H1 (cell line): Measurements from ENCODE around the gene CDK8. TPM values are rescaled to one million over a fixed set of nuclear protein-coding genes. Genes with fewer than 3 reads are reported as not detected.

Experiments used
- CTCF ChIA-PET: fragments of 300-600 bp; sonication (Branson Sonifier 250); formaldehyde crosslinking; loops from one replicate; lab custom pipeline; 2021; ENCODE audit not compliant: partially characterized antibody; lab: Charles Lee
- POLR2A ChIA-PET: fragments of 300-600 bp; sonication (Branson Sonifier 250); formaldehyde crosslinking; loops from one replicate; lab custom pipeline; 2021; ENCODE audit warnings: inconsistent platforms; ENCODE audit not compliant: partially characterized antibody; lab: Charles Lee
- DNase-seq, 2 experiments: peaks; one replicate each; pipeline versions ENCODE4 v3.0.0 to v3.0.0-alpha.2; 2010 to 2022; ENCODE audit warnings: low spot score in 2 of 2, low read depth in 1 of 2, mixed read lengths in 1 of 2
- FAIRE-seq: peaks from 2 replicates; lab custom pipeline; 2011; peaks lifted over from hg19 to GRCh38; lab: Jason Lieb, UNC
- H2AFZ ChIP-seq: 2 replicates; pipeline ENCODE4 v1.8.1; 2012; ENCODE audit warnings: low read length, inconsistent platforms
- H2AK5ac ChIP-seq: 2 replicates; pipeline ENCODE4 v1.6.1; 2013; ENCODE audit warnings: low read depth, low read length
- H2BK120ac ChIP-seq: replicated peaks from 2 replicates; pipeline ENCODE3; 2013; ENCODE audit warnings: low read depth, low read length, inconsistent platforms
- H2BK12ac ChIP-seq: 2 replicates; pipeline ENCODE4 v1.6.1; 2013; ENCODE audit warnings: low read depth, low read length
- H2BK15ac ChIP-seq: 2 replicates; pipeline ENCODE4 v1.6.1; 2013; ENCODE audit warnings: low read length
- H2BK20ac ChIP-seq: 2 replicates; pipeline ENCODE4 v1.6.1; 2013; ENCODE audit warnings: low read length
- H2BK5ac ChIP-seq: 2 replicates; pipeline ENCODE4 v1.6.1; 2013; ENCODE audit warnings: low read depth, low read length
- H3K14ac ChIP-seq: 2 replicates; pipeline ENCODE4 v1.6.1; 2013; ENCODE audit warnings: inconsistent platforms; ENCODE audit not compliant: insufficient read length
- H3K18ac ChIP-seq: 2 replicates; pipeline ENCODE4 v1.6.1; 2013; ENCODE audit warnings: low read length; ENCODE audit errors: extremely low read depth
- H3K23ac ChIP-seq: 2 replicates; pipeline ENCODE4 v1.6.1; 2013; ENCODE audit warnings: inconsistent platforms; ENCODE audit not compliant: insufficient read length
- H3K23me2 ChIP-seq: 2 replicates; pipeline ENCODE4 v1.6.1; 2013; ENCODE audit warnings: low read depth, low read length
- H3K27ac ChIP-seq: 2 replicates; pipeline ENCODE4 v1.6.1; 2011; ENCODE audit warnings: low read depth, low read length, inconsistent platforms
- H3K27me3 ChIP-seq, 4 experiments: replicated peaks in 1 of 4; 1 replicate in 1 of 4; 2 replicates in 3 of 4; pipeline versions ENCODE4 v1.6.1 to v1.8.1; 2011 to 2013; ENCODE audit warnings: low read length in 3 of 4, mild to moderate bottlenecking in 3 of 4, inconsistent platforms in 2 of 4, mixed read lengths in 2 of 4, moderate library complexity in 1 of 4; ENCODE audit not compliant: control insufficient read depth in 3 of 4, insufficient read depth in 3 of 4; ENCODE audit errors: extremely low read depth in 1 of 4
- H3K36me3 ChIP-seq, 4 experiments: 2 replicates each; pipeline versions ENCODE4 v1.6.1 to v1.8.1; 2011 to 2013; ENCODE audit warnings: mild to moderate bottlenecking in 4 of 4, low read length in 3 of 4, moderate library complexity in 2 of 4, control low read depth in 1 of 4, inconsistent platforms in 1 of 4; ENCODE audit not compliant: insufficient read depth in 4 of 4, control insufficient read depth in 2 of 4
- H3K4ac ChIP-seq: replicated peaks from 2 replicates; pipeline ENCODE3; 2013; ENCODE audit warnings: low read length, low read depth, mixed read lengths, inconsistent platforms; ENCODE audit not compliant: insufficient read length
- H3K4me1 ChIP-seq, 4 experiments: replicated peaks in 1 of 4; 1 replicate in 1 of 4; 2 replicates in 3 of 4; pipeline versions ENCODE4 v1.6.1 to v1.8.1; 2011 to 2013; ENCODE audit warnings: low read length in 3 of 4, inconsistent platforms in 2 of 4, mixed read lengths in 1 of 4; ENCODE audit not compliant: insufficient read depth in 4 of 4, control insufficient read depth in 3 of 4
- H3K4me2 ChIP-seq, 2 experiments: 2 replicates each; pipeline versions ENCODE4 v1.6.1 to v1.8.1; 2011 to 2013; ENCODE audit warnings: low read depth in 2 of 2, low read length in 2 of 2, control low read depth in 1 of 2, inconsistent platforms in 1 of 2, mild to moderate bottlenecking in 1 of 2; ENCODE audit not compliant: insufficient read depth in 1 of 2
- H3K4me3 ChIP-seq, 4 experiments: fragments of 200-600, 300-600 bp in 1 of 4; sonication (generic), shearing (Covaris generic), sonication (Bioruptor Twin) in 1 of 4; 2 replicates each; pipeline versions ENCODE4 v1.5.1 to v1.8.1; 2011 to 2016; ENCODE audit warnings: low read length in 4 of 4, low read depth in 3 of 4, control low read depth in 2 of 4, inconsistent platforms in 2 of 4, mild to moderate bottlenecking in 2 of 4, mixed read lengths in 1 of 4, moderate library complexity in 1 of 4; ENCODE audit not compliant: insufficient read depth in 2 of 4; ENCODE audit errors: extremely low read depth in 1 of 4
- H3K56ac ChIP-seq: replicated peaks from 2 replicates; pipeline ENCODE3; 2013; ENCODE audit warnings: low read depth, mild to moderate bottlenecking, mixed read lengths, low read length, inconsistent platforms; ENCODE audit not compliant: insufficient read length
- H3K79me1 ChIP-seq: 2 replicates; pipeline ENCODE4 v1.6.1; 2013; ENCODE audit warnings: low read depth, low read length, control low read depth
- H3K79me2 ChIP-seq, 2 experiments: 2 replicates each; pipeline versions ENCODE4 v1.6.1 to v1.8.1; 2012 to 2013; ENCODE audit warnings: low read length in 2 of 2, mild to moderate bottlenecking in 2 of 2, inconsistent platforms in 1 of 2; ENCODE audit not compliant: insufficient read depth in 2 of 2, control insufficient read depth in 1 of 2
- H3K9ac ChIP-seq, 4 experiments: replicated peaks in 1 of 4; 1 replicate in 1 of 4; 2 replicates in 3 of 4; pipeline versions ENCODE4 v1.6.1 to v1.8.1; 2011 to 2013; ENCODE audit warnings: low read depth in 3 of 4, low read length in 3 of 4, control low read depth in 2 of 4, mild to moderate bottlenecking in 2 of 4, moderate library complexity in 2 of 4, inconsistent platforms in 1 of 4; ENCODE audit errors: extremely low read depth in 1 of 4
- H3K9me3 ChIP-seq, 2 experiments: 2 replicates each; pipeline versions ENCODE4 v1.6.1 to v1.8.1; 2012 to 2013; ENCODE audit warnings: mild to moderate bottlenecking in 2 of 2, moderate library complexity in 2 of 2, control low read depth in 1 of 2, inconsistent platforms in 1 of 2, low read depth in 1 of 2, low read length in 1 of 2, mixed read lengths in 1 of 2; ENCODE audit not compliant: insufficient read depth in 2 of 2
- H4K20me1 ChIP-seq, 2 experiments: replicated peaks in 1 of 2; 2 replicates each; pipeline versions ENCODE3 to v1.8.1; 2011 to 2013; ENCODE audit warnings: inconsistent platforms in 2 of 2, low read length in 2 of 2, mild to moderate bottlenecking in 1 of 2; ENCODE audit not compliant: insufficient read depth in 2 of 2, control insufficient read depth in 1 of 2
- H4K5ac ChIP-seq: 2 replicates; pipeline ENCODE4 v1.6.1; 2013; ENCODE audit warnings: low read length, low read depth, mixed read lengths, inconsistent platforms; ENCODE audit not compliant: insufficient read length
- H4K8ac ChIP-seq: 2 replicates; pipeline ENCODE4 v1.8.0; 2013; ENCODE audit warnings: mild to moderate bottlenecking, moderate library complexity, low read length, inconsistent platforms; ENCODE audit not compliant: insufficient read depth; ENCODE audit errors: extremely low read depth
- H4K91ac ChIP-seq: replicated peaks from 2 replicates; pipeline ENCODE3; 2013; ENCODE audit warnings: low read length, mixed read lengths, inconsistent platforms; ENCODE audit not compliant: insufficient read length
- ASH2L ChIP-seq: fragments of 200-600, 300-600 bp; sonication (generic); IDR thresholded peaks from one replicate; pipeline ENCODE4 v1.7.1; 2017; ENCODE audit warnings: low read length
- CBX8 ChIP-seq: fragments of 300-800, 300-1000 bp; sonication (generic); IDR thresholded peaks from 2 replicates; pipeline ENCODE4 v1.7.1; 2016; ENCODE audit warnings: low read depth, low read length, borderline replicate concordance
- CEBPB ChIP-seq: IDR thresholded peaks from 2 replicates; pipeline ENCODE4 v1.6.1; 2012; ENCODE audit warnings: low read depth, low read length
- CTBP2 ChIP-seq: IDR thresholded peaks from 2 replicates; pipeline ENCODE4 v1.7.0; 2011; ENCODE audit warnings: borderline replicate concordance, mild to moderate bottlenecking, moderate library complexity, mixed read lengths, low read length; ENCODE audit not compliant: insufficient read depth, insufficient read length
- GTF2F1 ChIP-seq: IDR thresholded peaks from 2 replicates; pipeline ENCODE4 v1.6.1; 2012; ENCODE audit warnings: low read depth, low read length, improper control_type of control experiment, borderline replicate concordance
- KDM1A ChIP-seq: fragments of 200-600, 300-600 bp; sonication (generic); IDR thresholded peaks from 2 replicates; pipeline ENCODE4 v1.7.1; 2016; ENCODE audit warnings: mild to moderate bottlenecking, low read length, borderline replicate concordance
- KDM4A ChIP-seq: IDR thresholded peaks from one replicate; pipeline ENCODE4 v1.7.1; 2012; ENCODE audit warnings: low read depth, mild to moderate bottlenecking, moderate library complexity, low read length, inconsistent platforms; ENCODE audit not compliant: severe bottlenecking
- KDM5A ChIP-seq: fragments of 200-600 bp; IDR thresholded peaks from 2 replicates; pipeline ENCODE4 v1.7.1; 2012; ENCODE audit warnings: mild to moderate bottlenecking, low read length, inconsistent platforms, mixed read lengths
- POLR2A ChIP-seq, 2 experiments: IDR thresholded peaks; 1 replicate in 1 of 2; 2 replicates in 1 of 2; pipeline ENCODE4 v1.6.1; 2011; ENCODE audit warnings: low read depth in 2 of 2, low read length in 2 of 2, mild to moderate bottlenecking in 2 of 2; ENCODE audit errors: control extremely low read depth in 1 of 2
- SIRT6 ChIP-seq: IDR thresholded peaks from one replicate; pipeline ENCODE4 v1.7.1; 2012; ENCODE audit warnings: low read length, inconsistent platforms
- SIX5 ChIP-seq: IDR thresholded peaks from 2 replicates; pipeline ENCODE4 v1.6.1; 2011; ENCODE audit warnings: mild to moderate bottlenecking, low read depth, low read length
- SRF ChIP-seq: IDR thresholded peaks from 2 replicates; pipeline ENCODE4 v1.6.1; 2011; ENCODE audit warnings: mild to moderate bottlenecking, low read depth, low read length, moderate library complexity
- TAF1 ChIP-seq: IDR thresholded peaks from 2 replicates; pipeline ENCODE4 v1.6.1; 2011; ENCODE audit warnings: mild to moderate bottlenecking, low read depth, low read length
- TBP ChIP-seq: IDR thresholded peaks from 2 replicates; pipeline ENCODE4 v1.6.1; 2011; ENCODE audit warnings: low read depth, low read length, improper control_type of control experiment
- ZNF274 ChIP-seq: IDR thresholded peaks from 2 replicates; pipeline ENCODE4 v1.7.0; 2012; ENCODE audit warnings: low read length, borderline replicate concordance; ENCODE audit errors: extremely low read depth
- polyA plus RNA-seq, 7 experiments: library from polyadenylated mRNA; depleted of rRNA in 3 of 7; stranded (reverse) in 5 of 7; unstranded in 2 of 7; fragments of >200 nt in 5 of 7; fragments of 200-250 nt in 2 of 7; gene quantifications; 1 replicate in 5 of 7; 2 replicates in 1 of 7; 4 replicates in 1 of 7; pipeline versions ENCODE4 v1.2.1 to v1.2.3, GENCODE V29; 2011 to 2013; ENCODE audit warnings: missing spikeins in 2 of 7, mixed read lengths in 2 of 7
- total RNA-seq: library from RNA; stranded (reverse); fragmentation: NEBNext Ultra II Directional; extraction: Animal tissue kit (Norgen Biotek cat#: 25700); gene quantifications from 2 replicates; pipeline ENCODE4 v1.2.1, GENCODE V29; 2021

Gene CDK8
- total and polyA plus RNA-seq, 2 of the 8 experiments (the other 6 are each of a cell fraction or from before 2014, with no cell fraction given), result 22.1 to 25.6 TPM

GRCh38 chr13:26249551-26249950 lies 4.4 kb upstream of the CDK8 start:
- Histone ChIP-seq H3K79me1 (no peaks in the 10 kb centered on the region), H3K9me3 (no peaks in the 10 kb centered on the region), H2BK15ac (no peak overlapping the region), H2BK20ac (no peak overlapping the region), H2AFZ (no peak overlapping the region), H3K14ac (no peak overlapping the region), H3K27ac (no peak overlapping the region), H3K9ac (no peak overlapping the region), H3K23ac (no peak overlapping the region), H3K79me2 (peaks cover 0 to under 1% of the 10 kb centered on the region in 2 experiments; a peak in 2 of 4 replicates), H3K4ac (no peak overlapping the region), H3K56ac (peak overlapping the region; percentile 13), H4K91ac (no peak overlapping the region), H3K4me1 (no peaks in the 10 kb centered on the region), H3K36me3 (no peaks in the 10 kb centered on the region), H3K4me3 (no peak overlapping the region), H4K20me1 (no peaks in the 10 kb centered on the region), H2BK5ac (no peak overlapping the region), H3K18ac (no peak overlapping the region), H2BK12ac (no peak overlapping the region), H4K5ac (no peak overlapping the region), H2AK5ac (no peak overlapping the region), H3K27me3 (no peaks in the 10 kb centered on the region), H4K8ac (no peak overlapping the region), H3K4me2 (no peak overlapping the region), H3K23me2 (peaks cover 4% of the 10 kb centered on the region; the same call in 1 of the 2 replicates), H2BK120ac (no peak overlapping the region)
- POLR2A ChIA-PET, result no interaction called here
- no peak for DNase-seq
- FAIRE-seq, result no peak
- CTCF ChIA-PET, result interaction anchor here (0.8 kb wide), 1 partner anchor 8 kb away, joined by 3 read pairs; no protein-coding TSS in a partner anchor
- TF ChIP-seq POLR2A (IDR thresholded peaks at IDR 0.05; ENCODE audit: control extremely low read depth in 1 of 2, low read depth in 2 of 2, low read length in 2 of 2) (no peak), SRF (no peak), SIX5 (no peak), ASH2L (no peak), CTBP2 (no peak), ZNF274 (no peak), SIRT6 (no peak), TBP (no peak), TAF1 (no peak), KDM1A (no peak), GTF2F1 (no peak), KDM4A (no peak), CBX8 (no peak), CEBPB (no peak), KDM5A (no peak)
